ENCODE measurements around the gene IFNA4.
"Not testable (repeated sequence)": the region's sequence is repeated elsewhere in the genome, so short reads cannot be mapped to it uniquely, and the experiment has no call there.

IFNA4 gene

GRCh38 chr9:21187487-21187886 lies at the start of gene IFNA4:
Gene IFNA4, minus strand, starts transcription at chr9:21187587. Its CDS starts 56 bp downstream, at chr9:21187531.
- not testable (repeated sequence) for DNase-seq (ENCODE audit: extremely low read depth, insufficient read length); H3K27me3 ChIP-seq (replicated peaks; ENCODE audit: control insufficient read depth, insufficient read depth, low read length); H3K4me3 ChIP-seq (replicated peaks; ENCODE audit: low read depth, low read length); H3K36me3 ChIP-seq (ENCODE audit: control insufficient read depth, insufficient read depth, low read length)

- DNase-seq (ENCODE audit: extremely low read depth, insufficient read length); H3K4me3 ChIP-seq (replicated peaks; ENCODE audit: low read depth, low read length); H3K36me3 ChIP-seq (ENCODE audit: control insufficient read depth, insufficient read depth, low read length); H3K27me3 ChIP-seq (replicated peaks; ENCODE audit: control insufficient read depth, insufficient read depth, low read length): not testable (repeated sequence)
Observed at GRCh38 chr9:21236360-21236714, 49.0 kb upstream of the IFNA4 start.

GRCh38 chr9:21235468-21236359 lies 48.3 kb upstream of the IFNA4 start:
- H3K36me3 ChIP-seq (ENCODE audit: control insufficient read depth, insufficient read depth, low read length); H3K27me3 ChIP-seq (replicated peaks; ENCODE audit: control insufficient read depth, insufficient read depth, low read length); H3K4me3 ChIP-seq (replicated peaks; ENCODE audit: low read depth, low read length); DNase-seq (ENCODE audit: extremely low read depth, insufficient read length): not testable (repeated sequence)
- TF ChIP-seq, protein P1, sequence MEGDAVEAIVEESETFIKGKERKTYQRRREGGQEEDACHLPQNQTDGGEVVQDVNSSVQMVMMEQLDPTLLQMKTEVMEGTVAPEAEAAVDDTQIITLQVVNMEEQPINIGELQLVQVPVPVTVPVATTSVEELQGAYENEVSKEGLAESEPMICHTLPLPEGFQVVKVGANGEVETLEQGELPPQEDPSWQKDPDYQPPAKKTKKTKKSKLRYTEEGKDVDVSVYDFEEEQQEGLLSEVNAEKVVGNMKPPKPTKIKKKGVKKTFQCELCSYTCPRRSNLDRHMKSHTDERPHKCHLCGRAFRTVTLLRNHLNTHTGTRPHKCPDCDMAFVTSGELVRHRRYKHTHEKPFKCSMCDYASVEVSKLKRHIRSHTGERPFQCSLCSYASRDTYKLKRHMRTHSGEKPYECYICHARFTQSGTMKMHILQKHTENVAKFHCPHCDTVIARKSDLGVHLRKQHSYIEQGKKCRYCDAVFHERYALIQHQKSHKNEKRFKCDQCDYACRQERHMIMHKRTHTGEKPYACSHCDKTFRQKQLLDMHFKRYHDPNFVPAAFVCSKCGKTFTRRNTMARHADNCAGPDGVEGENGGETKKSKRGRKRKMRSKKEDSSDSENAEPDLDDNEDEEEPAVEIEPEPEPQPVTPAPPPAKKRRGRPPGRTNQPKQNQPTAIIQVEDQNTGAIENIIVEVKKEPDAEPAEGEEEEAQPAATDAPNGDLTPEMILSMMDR (IDR thresholded peaks at IDR 0.05; ENCODE audit: insufficient read depth, low read length, poor library complexity, severe bottlenecking): peak; percentile 63

GRCh38 chr9:21234153-21234687 lies 46.8 kb upstream of the IFNA4 start:
- DNase-seq (ENCODE audit: extremely low read depth, insufficient read length): no peak
- TF ChIP-seq, protein P1 (IDR thresholded peaks at IDR 0.05; ENCODE audit: insufficient read depth, low read length, poor library complexity, severe bottlenecking): no peak
- H3K4me3 ChIP-seq (replicated peaks; ENCODE audit: low read depth, low read length): no peak overlapping the region
- no peaks in the 10 kb centered on the region for H3K36me3 ChIP-seq (ENCODE audit: control insufficient read depth, insufficient read depth, low read length)
- no peaks in the 10 kb centered on the region for H3K27me3 ChIP-seq (replicated peaks; ENCODE audit: control insufficient read depth, insufficient read depth, low read length)

GRCh38 chr9:21233258-21233657 lies 45.9 kb upstream of the IFNA4 start:
- DNase-seq (ENCODE audit: extremely low read depth, insufficient read length): no peak
- TF ChIP-seq, protein P1 (IDR thresholded peaks at IDR 0.05; ENCODE audit: insufficient read depth, low read length, poor library complexity, severe bottlenecking): no peak
- Histone ChIP-seq H3K36me3 (ENCODE audit: control insufficient read depth, insufficient read depth, low read length) (no peaks in the 10 kb centered on the region), H3K4me3 (replicated peaks; ENCODE audit: low read depth, low read length) (no peak overlapping the region), H3K27me3 (replicated peaks; ENCODE audit: control insufficient read depth, insufficient read depth, low read length) (no peaks in the 10 kb centered on the region)

- Histone ChIP-seq H3K27me3 (replicated peaks; ENCODE audit: control insufficient read depth, insufficient read depth, low read length) (no peaks in the 10 kb centered on the region), H3K4me3 (replicated peaks; ENCODE audit: low read depth, low read length) (no peak within 1 kb of the TSS), H3K36me3 (ENCODE audit: control insufficient read depth, insufficient read depth, low read length) (no peaks in the 10 kb centered on the region)
- no peak for DNase-seq (ENCODE audit: extremely low read depth, insufficient read length)
- TF ChIP-seq, protein P1 (IDR thresholded peaks at IDR 0.05; ENCODE audit: insufficient read depth, low read length, poor library complexity, severe bottlenecking): no peak
Observed at GRCh38 chr9:21228122-21228521, 40.7 kb upstream of the IFNA4 start, which contains the start of gene IFNA17. Gene IFNA17, minus strand, starts transcription at chr9:21228222. Its CDS starts 49 bp downstream, at chr9:21228173.

DNA sequence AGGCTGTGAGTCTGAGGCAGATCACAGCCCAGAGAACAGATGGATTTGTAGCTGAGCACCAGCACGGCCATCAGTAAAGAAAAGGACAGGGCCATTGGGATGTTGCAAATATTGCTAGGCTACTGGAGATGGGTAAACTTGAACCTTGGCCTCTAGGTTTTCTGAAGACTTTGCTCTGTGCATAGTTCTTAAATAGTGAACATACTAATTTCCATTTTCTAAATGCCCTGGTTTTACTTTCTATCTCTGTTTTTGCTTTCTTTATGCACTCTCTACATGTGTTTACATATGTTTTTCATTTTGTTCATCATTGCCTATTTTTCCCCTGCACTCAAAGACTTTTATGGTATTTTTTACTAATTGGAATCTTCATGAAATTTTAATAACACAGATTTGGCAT lies 29.8 kb upstream of the IFNA4 start, which contains the start of gene IFNA16:
IFNA16 (minus strand) TSS at position 101 of the 400 bp plus-strand sequence; CDS start at position 95, 6 bp downstream.
- not testable (repeated sequence) for H3K27me3 ChIP-seq (replicated peaks; ENCODE audit: control insufficient read depth, insufficient read depth, low read length); DNase-seq (ENCODE audit: extremely low read depth, insufficient read length); H3K4me3 ChIP-seq (replicated peaks; ENCODE audit: low read depth, low read length); H3K36me3 ChIP-seq (ENCODE audit: control insufficient read depth, insufficient read depth, low read length)
